Activated CD8-positive, alpha-beta T cell treated with anti-CD3 and anti-CD28 coated beads, Interleukin-2, amount 10 ng/mL, durations not matched to agents 7 days and 5 days (primary cell): ENCODE data around the gene ACRV1. TPM values are rescaled to one million over a fixed set of nuclear protein-coding genes. Genes with fewer than 3 reads are reported as not detected.
"Not testable (repeated sequence)": the region's sequence is repeated elsewhere in the genome, so short reads cannot be mapped to it uniquely, and the experiment has no call there.

Experiments used
- ATAC-seq: fragments of 150-1000 bp; cut with Tn5 transposase; one replicate; pipeline ENCODE4 v1.10.0; 2021; ENCODE audit warnings: moderate library complexity
- CTCF ChIA-PET: fragments of 350-600 bp; sonication (Branson Sonifier 250); formaldehyde crosslinking; loops from one replicate; lab custom pipeline; 2021; ENCODE audit warnings: antibody characterized with exemption; lab: Charles Lee
- POLR2A ChIA-PET: fragments of 350-600 bp; sonication (Branson Sonifier 250); formaldehyde crosslinking; loops from one replicate; lab custom pipeline; 2021; ENCODE audit warnings: antibody characterized with exemption; lab: Charles Lee
- DNase-seq: peaks from one replicate; pipeline ENCODE4 v3.0.0-alpha.2; 2020
- H3K27ac Mint-ChIP-seq: one replicate; pipeline ENCODE4 v1.8.0; 2021; ENCODE audit warnings: mild to moderate bottlenecking, mixed read lengths
- H3K27me3 Mint-ChIP-seq: one replicate; pipeline ENCODE4 v1.8.0; 2021; ENCODE audit warnings: low read depth, mixed read lengths
- H3K36me3 Mint-ChIP-seq: one replicate; pipeline ENCODE4 v1.8.0; 2021; ENCODE audit warnings: low read depth, mixed read lengths
- H3K4me1 Mint-ChIP-seq: one replicate; pipeline ENCODE4 v1.8.0; 2021; ENCODE audit warnings: low read depth, mixed read lengths
- H3K4me3 Mint-ChIP-seq: one replicate; pipeline ENCODE4 v1.8.0; 2021; ENCODE audit warnings: mild to moderate bottlenecking, mixed read lengths
- H3K9me3 Mint-ChIP-seq: one replicate; pipeline ENCODE4 v1.8.0; 2022; ENCODE audit warnings: mixed read lengths; ENCODE audit not compliant: insufficient read depth
- total RNA-seq, 2 experiments: library from RNA; stranded (reverse); gene quantifications; one replicate each; pipeline ENCODE4 v1.2.3, GENCODE V29; 2021

Gene ACRV1, protein sequence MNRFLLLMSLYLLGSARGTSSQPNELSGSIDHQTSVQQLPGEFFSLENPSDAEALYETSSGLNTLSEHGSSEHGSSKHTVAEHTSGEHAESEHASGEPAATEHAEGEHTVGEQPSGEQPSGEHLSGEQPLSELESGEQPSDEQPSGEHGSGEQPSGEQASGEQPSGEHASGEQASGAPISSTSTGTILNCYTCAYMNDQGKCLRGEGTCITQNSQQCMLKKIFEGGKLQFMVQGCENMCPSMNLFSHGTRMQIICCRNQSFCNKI
- total RNA-seq, result not detected

DNA sequence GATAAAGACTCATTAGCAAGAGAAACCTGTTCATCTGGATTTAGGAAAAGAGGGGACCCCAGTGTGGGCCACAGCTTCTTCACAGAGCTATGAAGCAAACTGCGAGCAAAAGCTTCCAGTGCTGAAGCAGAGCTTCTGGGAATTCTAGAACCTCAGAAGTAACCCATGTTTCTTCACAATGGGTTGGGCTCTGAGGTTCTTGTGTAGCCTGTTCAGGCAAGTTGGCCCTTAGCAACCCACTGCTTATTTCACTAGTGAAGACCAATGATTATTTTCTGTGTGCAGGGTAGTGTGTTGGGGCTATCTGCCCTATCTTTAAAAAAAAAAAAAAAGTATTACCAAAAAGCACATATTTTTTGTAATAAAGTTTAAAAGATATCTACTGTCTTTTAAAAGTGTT lies at the start of gene ACRV1:
Gene ACRV1 (minus strand): TSS at position 101 of the 400 bp plus-strand sequence. CDS start 67 bp downstream, at position 34.
- no peaks in the 10 kb centered on the region for H3K9me3 Mint-ChIP-seq
- DNase-seq (no peak), ATAC-seq (no peak)
- no peak within 1 kb of the TSS for H3K4me3 Mint-ChIP-seq
- POLR2A ChIA-PET, result no interaction called here
- CTCF ChIA-PET, result interaction anchor here (0.8 to 1.6 kb wide), 2 partner anchors 26 to 55 kb away, joined by 3 to 4 read pairs; no protein-coding TSS in a partner anchor
- peaks cover 35% of the 10 kb centered on the region for H3K36me3 Mint-ChIP-seq
- no peaks in the 10 kb centered on the region for H3K27me3 Mint-ChIP-seq
- no peaks in the 10 kb centered on the region for H3K4me1 Mint-ChIP-seq
- no peak within 1 kb of the TSS for H3K27ac Mint-ChIP-seq

DNA sequence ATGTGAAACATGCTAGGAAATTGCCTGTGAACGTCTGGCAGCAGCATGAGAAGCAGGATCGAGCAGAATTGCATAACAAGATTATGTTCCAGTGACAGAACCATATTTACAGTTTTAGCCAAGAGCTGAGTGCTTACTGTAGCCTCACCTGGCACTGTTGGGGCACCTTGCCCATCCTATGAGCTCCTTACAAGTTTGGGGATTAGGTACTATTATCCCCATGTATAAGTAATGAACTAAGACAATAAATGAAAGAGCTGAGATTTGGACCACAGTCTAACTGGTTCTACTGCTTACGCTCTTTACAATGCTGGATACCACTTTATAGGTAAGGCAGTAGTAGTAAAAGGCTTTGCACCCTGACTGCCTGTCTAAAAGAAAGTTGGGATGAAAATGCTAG lies 48.3 kb upstream of the ACRV1 start:
- DNase-seq, result no peak
- CTCF ChIA-PET, result interaction anchor here (0.9 kb wide), 1 partner anchor 92 kb away, joined by 3 read pairs; no protein-coding TSS in a partner anchor
- POLR2A ChIA-PET, result no interaction called here
- ATAC-seq, result no peak
- peaks cover 12% of the 10 kb centered on the region for H3K27me3 Mint-ChIP-seq
- no peaks in the 10 kb centered on the region for H3K4me1 Mint-ChIP-seq
- H3K9me3 Mint-ChIP-seq, result no peaks in the 10 kb centered on the region
- no peak overlapping the region for H3K27ac Mint-ChIP-seq
- no peaks in the 10 kb centered on the region for H3K36me3 Mint-ChIP-seq
- H3K4me3 Mint-ChIP-seq, result no peak overlapping the region

DNA sequence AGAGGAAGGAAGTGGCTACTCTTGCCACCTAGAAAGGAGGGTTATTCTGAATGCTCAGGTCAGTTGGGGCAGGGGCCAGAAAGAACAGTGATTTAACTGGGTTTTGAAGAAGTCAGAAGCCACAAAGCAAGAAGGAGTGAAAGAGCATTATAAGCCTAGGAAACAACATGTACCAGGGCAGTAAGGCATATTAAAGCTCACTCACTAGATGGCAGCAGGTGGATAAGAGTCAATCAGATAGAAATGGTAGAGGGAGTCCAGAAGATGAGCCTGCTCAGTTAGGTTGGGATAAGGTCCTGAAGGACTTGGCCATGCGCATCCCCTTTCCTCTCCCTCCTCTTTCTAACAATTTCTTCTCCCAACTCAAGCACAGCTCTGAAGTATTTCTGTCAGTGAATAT lies 43.5 kb upstream of the ACRV1 start:
- no peak for ATAC-seq

DNA sequence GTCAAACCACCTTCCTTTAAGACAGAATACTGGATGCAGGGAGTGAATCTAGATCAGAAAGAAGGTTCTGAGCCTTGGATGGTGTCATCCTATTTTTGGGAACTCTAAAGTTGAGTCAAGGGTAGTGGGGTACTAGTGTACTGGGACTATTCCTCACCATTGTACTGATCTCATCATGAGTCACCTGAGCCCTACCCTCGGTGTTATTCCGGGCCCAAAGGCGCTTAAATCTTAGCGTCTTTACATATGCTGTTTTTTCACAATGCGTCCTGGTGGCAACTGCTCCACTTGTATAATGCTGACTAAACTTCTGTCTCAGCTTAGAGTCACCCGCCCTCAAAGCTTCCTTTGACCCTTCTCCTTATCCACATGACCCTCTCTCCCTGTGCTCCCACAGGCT lies 40.1 kb upstream of the ACRV1 start:
- peaks cover 14% of the 10 kb centered on the region for H3K27me3 Mint-ChIP-seq
- H3K4me3 Mint-ChIP-seq, result no peak overlapping the region
- DNase-seq (no peak), ATAC-seq (no peak)
- POLR2A ChIA-PET, result no interaction called here
- H3K27ac Mint-ChIP-seq, result no peak overlapping the region
- no peaks in the 10 kb centered on the region for H3K9me3 Mint-ChIP-seq
- CTCF ChIA-PET, result no interaction called here
- no peaks in the 10 kb centered on the region for H3K36me3 Mint-ChIP-seq
- no peaks in the 10 kb centered on the region for H3K4me1 Mint-ChIP-seq

More for the DNA sequence above, 43.5 kb upstream of the ACRV1 start:
- Mint-ChIP-seq H3K36me3 (no peaks in the 10 kb centered on the region), H3K9me3 (no peaks in the 10 kb centered on the region), H3K4me3 (no peak overlapping the region), H3K27me3 (peaks cover 20% of the 10 kb centered on the region), H3K27ac (no peak overlapping the region), H3K4me1 (no peaks in the 10 kb centered on the region)
- no peak for DNase-seq
- CTCF ChIA-PET, result interaction anchor here (0.6 to 1.5 kb wide), 6 partner anchors 9 to 470 kb away, joined by 3 to 5 read pairs (median 4); no protein-coding TSS in a partner anchor
- POLR2A ChIA-PET, result no interaction called here

DNA sequence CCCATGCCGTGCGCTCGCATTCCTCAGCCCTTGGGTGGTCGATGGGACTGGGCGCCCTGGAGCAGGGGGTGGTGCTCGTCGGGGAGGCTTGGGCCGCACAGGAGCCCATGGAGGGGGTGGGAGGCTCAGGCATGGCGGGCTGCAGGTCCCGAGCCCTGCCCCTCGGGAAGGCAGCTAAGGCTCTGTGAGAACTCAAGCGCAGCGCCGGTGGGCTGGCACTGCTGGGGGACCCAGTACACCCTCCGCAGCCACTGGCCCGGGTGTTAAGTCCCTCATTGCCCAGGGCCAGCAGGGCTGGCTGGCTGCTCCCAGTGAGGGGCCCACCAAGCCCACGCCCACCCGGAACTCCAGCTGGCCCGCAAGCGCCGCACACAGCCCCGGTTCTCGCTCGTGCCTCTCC lies 24.0 kb upstream of the ACRV1 start:
- H3K36me3 Mint-ChIP-seq, H3K9me3 Mint-ChIP-seq, H3K4me3 Mint-ChIP-seq, POLR2A ChIA-PET, H3K27ac Mint-ChIP-seq, ATAC-seq, DNase-seq, H3K4me1 Mint-ChIP-seq, CTCF ChIA-PET: not testable (repeated sequence)
- H3K27me3 Mint-ChIP-seq, result peaks cover 22% of the 10 kb centered on the region

DNA sequence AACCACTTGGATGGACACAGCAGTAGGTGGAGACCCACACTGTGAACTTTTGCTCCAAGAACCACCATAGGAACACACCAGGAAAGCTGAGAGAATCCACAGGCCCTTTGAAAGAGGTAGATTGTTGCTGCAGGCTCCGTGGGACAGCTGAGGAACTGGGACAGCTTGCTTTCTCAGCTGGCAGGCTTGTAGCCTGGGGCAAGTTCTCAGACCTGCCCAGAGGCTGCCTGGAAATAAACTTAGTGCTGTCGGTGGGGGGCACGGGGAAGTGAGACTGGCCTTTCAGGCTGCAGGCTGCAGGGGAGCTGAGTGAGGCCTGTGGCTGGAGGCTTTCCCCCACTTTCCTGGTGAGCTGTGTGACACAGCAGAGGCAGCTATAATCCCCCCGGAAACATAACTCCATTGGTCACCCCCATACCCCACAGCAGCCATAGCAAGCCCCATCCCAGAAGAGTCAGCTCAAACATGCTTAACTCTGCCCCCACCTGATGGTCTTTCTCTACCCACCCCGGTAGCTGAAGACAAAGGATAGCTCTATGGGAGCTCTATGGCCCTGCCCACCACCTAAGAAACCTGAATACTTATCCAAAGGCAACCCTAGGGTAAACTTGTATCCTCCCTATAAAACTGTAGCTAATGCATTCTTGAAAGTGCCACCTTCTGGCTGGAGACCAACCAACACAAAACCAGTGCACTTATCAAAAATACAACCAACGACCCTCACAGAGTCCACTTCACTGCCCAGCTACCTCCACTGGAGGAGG lies 21.4 kb upstream of the ACRV1 start:
- ChIA-PET POLR2A (no interaction called here), CTCF (interaction anchor here (0.6 to 0.9 kb wide), 2 partner anchors 32 to 183 kb away, joined by 3 read pairs; no protein-coding TSS in a partner anchor)
- ATAC-seq (no peak), DNase-seq (no peak)
- H3K9me3 Mint-ChIP-seq, result no peaks in the 10 kb centered on the region
- H3K4me3 Mint-ChIP-seq, result no peak overlapping the region
- peaks cover 14% of the 10 kb centered on the region for H3K27me3 Mint-ChIP-seq
- no peaks in the 10 kb centered on the region for H3K36me3 Mint-ChIP-seq
- no peak overlapping the region for H3K27ac Mint-ChIP-seq
- H3K4me1 Mint-ChIP-seq, result no peaks in the 10 kb centered on the region

DNA sequence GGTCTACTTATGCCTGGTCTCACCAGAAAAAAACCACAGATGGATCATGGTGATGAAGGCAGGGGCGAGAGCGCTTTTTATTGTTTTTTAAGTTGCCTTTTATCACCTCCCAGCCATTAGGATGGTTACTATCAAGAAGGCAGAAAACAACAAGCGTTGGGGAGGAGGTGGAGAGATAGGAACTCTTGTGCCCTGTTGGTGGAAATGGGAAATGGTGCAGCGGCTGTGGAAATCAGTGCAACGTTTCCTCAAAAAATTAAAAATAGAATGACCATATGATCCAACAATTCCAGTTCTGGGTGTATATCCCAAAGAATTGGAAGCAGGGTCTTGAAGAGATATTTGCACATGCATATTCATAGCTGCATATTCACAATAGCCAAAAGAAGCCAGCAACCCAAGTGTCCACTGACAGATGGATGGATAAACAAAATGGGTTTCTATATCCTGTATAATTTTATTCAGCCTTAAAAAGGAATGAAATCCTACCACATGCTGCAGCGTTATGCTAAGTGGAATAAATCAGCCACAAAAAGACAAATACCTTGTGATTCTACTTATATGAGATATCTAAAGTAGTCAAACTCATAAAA lies 20.5 kb upstream of the ACRV1 start:
- Mint-ChIP-seq H3K4me1 (no peaks in the 10 kb centered on the region), H3K27me3 (peaks cover 7% of the 10 kb centered on the region), H3K36me3 (no peaks in the 10 kb centered on the region), H3K9me3 (no peaks in the 10 kb centered on the region), H3K27ac (no peak overlapping the region), H3K4me3 (no peak overlapping the region)
- POLR2A ChIA-PET, result no interaction called here
- CTCF ChIA-PET, result interaction anchor here (0.9 kb wide), 1 partner anchor 184 kb away, joined by 3 read pairs; no protein-coding TSS in a partner anchor
- no peak for ATAC-seq
- DNase-seq, result no peak

DNA sequence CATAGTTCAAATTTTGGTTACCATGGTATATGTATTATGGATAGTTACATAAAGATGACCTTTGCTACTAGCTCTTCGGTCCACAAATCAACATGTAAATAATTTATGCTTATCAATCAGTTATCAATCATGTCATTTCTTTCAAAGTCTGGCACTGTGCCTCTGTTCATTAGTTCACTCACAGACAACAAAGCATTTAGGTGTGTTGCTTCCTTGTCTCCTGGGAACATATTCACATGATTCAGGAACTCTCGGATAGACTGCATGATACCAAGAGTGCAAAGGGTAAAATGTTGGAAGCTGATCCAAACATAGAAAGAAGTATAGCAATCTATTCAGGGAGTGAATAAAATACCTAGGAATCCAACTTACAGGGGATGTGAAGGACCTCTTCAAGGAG lies 14.3 kb upstream of the ACRV1 start:
- CTCF ChIA-PET, result interaction anchor here (1.4 kb wide), 1 partner anchor 16 kb away, joined by 5 read pairs; no protein-coding TSS in a partner anchor
- H3K4me3 Mint-ChIP-seq, result no peak overlapping the region

DNA sequence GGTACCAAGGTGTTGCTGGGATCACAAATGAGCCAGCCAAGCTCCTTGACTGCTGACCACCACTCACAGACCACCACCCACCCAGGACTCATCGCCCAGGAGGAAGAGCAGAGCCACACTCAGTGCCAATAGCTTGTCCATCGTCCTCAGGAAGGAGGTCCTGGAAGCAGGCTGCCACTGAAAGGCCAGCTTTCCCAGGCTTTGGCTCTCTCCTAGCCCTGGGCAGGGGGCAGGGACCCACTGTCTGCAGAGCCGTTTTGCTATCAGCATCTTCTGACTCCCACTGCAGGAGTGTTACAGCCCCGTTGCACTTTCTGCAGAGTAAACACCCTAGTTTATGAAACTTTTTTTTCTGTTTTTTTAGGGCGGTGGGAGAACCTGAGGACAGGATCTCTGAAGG lies 12.2 kb upstream of the ACRV1 start:
- CTCF ChIA-PET, result no interaction called here
- POLR2A ChIA-PET, result no interaction called here

More for the DNA sequence above, 14.3 kb upstream of the ACRV1 start:
- POLR2A ChIA-PET, result no interaction called here
- no peaks in the 10 kb centered on the region for H3K4me1 Mint-ChIP-seq
- H3K27me3 Mint-ChIP-seq, result peaks cover 2% of the 10 kb centered on the region
- no peak overlapping the region for H3K27ac Mint-ChIP-seq
- no peaks in the 10 kb centered on the region for H3K9me3 Mint-ChIP-seq
- DNase-seq, result no peak
- no peak for ATAC-seq
- H3K36me3 Mint-ChIP-seq, result no peaks in the 10 kb centered on the region

DNA sequence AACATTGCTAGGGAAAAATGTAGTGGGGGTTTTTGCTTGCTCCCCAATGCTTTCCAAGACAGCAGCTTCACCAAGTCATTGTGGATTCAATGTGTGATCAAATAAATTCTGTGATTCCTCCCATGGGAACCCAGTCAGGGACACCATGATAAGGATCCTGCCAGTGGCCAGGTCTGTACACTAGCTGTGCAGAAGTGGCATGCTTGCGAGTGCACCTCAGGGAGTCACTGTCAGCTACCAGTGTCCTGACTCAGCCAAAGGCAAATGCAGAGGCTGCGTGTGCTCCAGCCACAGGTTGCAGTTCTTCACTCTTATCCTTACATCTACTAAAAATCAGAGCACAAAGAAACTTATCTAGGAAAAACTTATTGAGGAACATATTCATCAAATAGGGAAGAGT lies 9.4 kb upstream of the ACRV1 start:
- H3K27me3 Mint-ChIP-seq, result no peaks in the 10 kb centered on the region
- ChIA-PET POLR2A (no interaction called here), CTCF (no interaction called here)
- H3K27ac Mint-ChIP-seq, result no peak overlapping the region
- no peaks in the 10 kb centered on the region for H3K4me1 Mint-ChIP-seq
- H3K36me3 Mint-ChIP-seq, result peaks cover 7% of the 10 kb centered on the region
- ATAC-seq (no peak), DNase-seq (no peak)
- no peaks in the 10 kb centered on the region for H3K9me3 Mint-ChIP-seq
- H3K4me3 Mint-ChIP-seq, result no peak overlapping the region

More for the DNA sequence above, 12.2 kb upstream of the ACRV1 start:
- Mint-ChIP-seq H3K4me1 (no peaks in the 10 kb centered on the region), H3K9me3 (no peaks in the 10 kb centered on the region), H3K36me3 (no peaks in the 10 kb centered on the region), H3K27ac (no peak overlapping the region), H3K27me3 (no peaks in the 10 kb centered on the region), H3K4me3 (no peak overlapping the region)
- DNase-seq (no peak), ATAC-seq (no peak)

DNA sequence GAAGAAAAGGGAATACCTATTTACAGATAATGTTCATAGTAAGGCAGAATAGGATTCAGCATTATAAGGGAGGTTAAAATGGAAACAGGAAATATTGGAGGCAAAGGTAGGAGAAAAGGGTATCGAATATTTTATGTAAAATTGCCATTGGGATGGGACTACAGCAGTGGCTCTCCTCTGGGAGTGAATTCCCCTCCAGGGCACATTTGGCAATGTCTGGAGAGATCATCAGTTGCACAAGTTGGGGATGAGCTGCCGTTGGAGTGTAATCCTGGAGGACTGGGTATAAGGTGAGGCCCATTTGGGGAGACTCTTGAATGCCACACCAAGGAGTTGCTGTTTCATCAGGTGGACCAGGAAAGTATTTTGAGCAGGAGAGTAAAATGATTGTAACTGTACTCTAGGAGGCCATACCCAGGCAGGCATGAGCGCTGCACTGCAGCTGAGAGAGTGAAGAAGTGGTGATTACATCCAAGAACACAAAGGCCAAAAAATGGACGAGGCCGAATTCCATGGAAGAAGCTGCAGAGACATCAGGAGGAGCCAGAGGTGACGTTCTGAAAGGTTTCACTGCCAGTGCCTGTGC lies 8.7 kb upstream of the ACRV1 start:
- ATAC-seq (no peak), DNase-seq (no peak)
- no peaks in the 10 kb centered on the region for H3K4me1 Mint-ChIP-seq
- ChIA-PET CTCF (no interaction called here), POLR2A (no interaction called here)
- no peaks in the 10 kb centered on the region for H3K27me3 Mint-ChIP-seq
- peaks cover 7% of the 10 kb centered on the region for H3K36me3 Mint-ChIP-seq
- H3K9me3 Mint-ChIP-seq, result no peaks in the 10 kb centered on the region
- no peak overlapping the region for H3K27ac Mint-ChIP-seq
- no peak overlapping the region for H3K4me3 Mint-ChIP-seq
